Measurements from ENCODE around the gene CGB7.

- TF ChIP-seq GATA2 (IDR thresholded peaks at IDR 0.05; ENCODE audit: low read depth, low read length) (no peak), GATA3 (IDR thresholded peaks at IDR 0.05; ENCODE audit: low read depth, low read length) (no peak)
These were observed 35.4 kb downstream of the CGB7 start for GRCh38 chr19:49022116-49022515.

Measured in SH-SY5Y (cell line).